Esophagus squamous epithelium (tissue), 4 donors: ENCODE measurements around the gene PPRC1.

Experiments
- POLR2A ChIP-seq, 4 donors: fragments of 450-650 bp; IDR thresholded peaks; one replicate each; pipeline ENCODE4 v1.6.1; 2017; ENCODE audit warnings: antibody characterized with exemption in 4 of 4, mild to moderate bottlenecking in 4 of 4, moderate library complexity in 3 of 4
- TF ChIP-seq, protein P1 (sequence below), 6 experiments: fragments of 450-650 bp in 4 of 6; fragments of 200-600 bp in 2 of 6; sonication (generic) in 2 of 6; IDR thresholded peaks; one replicate each; pipeline ENCODE4 v1.5.1; 2016 to 2019; ENCODE audit warnings: antibody characterized with exemption in 6 of 6, mild to moderate bottlenecking in 4 of 6, moderate library complexity in 4 of 6

- TF ChIP-seq, protein P1, sequence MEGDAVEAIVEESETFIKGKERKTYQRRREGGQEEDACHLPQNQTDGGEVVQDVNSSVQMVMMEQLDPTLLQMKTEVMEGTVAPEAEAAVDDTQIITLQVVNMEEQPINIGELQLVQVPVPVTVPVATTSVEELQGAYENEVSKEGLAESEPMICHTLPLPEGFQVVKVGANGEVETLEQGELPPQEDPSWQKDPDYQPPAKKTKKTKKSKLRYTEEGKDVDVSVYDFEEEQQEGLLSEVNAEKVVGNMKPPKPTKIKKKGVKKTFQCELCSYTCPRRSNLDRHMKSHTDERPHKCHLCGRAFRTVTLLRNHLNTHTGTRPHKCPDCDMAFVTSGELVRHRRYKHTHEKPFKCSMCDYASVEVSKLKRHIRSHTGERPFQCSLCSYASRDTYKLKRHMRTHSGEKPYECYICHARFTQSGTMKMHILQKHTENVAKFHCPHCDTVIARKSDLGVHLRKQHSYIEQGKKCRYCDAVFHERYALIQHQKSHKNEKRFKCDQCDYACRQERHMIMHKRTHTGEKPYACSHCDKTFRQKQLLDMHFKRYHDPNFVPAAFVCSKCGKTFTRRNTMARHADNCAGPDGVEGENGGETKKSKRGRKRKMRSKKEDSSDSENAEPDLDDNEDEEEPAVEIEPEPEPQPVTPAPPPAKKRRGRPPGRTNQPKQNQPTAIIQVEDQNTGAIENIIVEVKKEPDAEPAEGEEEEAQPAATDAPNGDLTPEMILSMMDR (IDR thresholded peaks at IDR 0.05), result no peak
- TF ChIP-seq POLR2A (IDR thresholded peaks at IDR 0.05), result no peak
These were observed 15.4 kb downstream of the PPRC1 start for GRCh38 chr10:102148275-102148674.
